H1 (cell line): ENCODE results near the gene POU2F2. TPM values are rescaled to one million over a fixed set of nuclear protein-coding genes. Genes with fewer than 3 reads are reported as not detected.

ENCODE experiments used
- CBX5 ChIP-seq: fragments of 300-800, 300-1000 bp; sonication (generic); IDR thresholded peaks from 2 replicates; pipeline ENCODE4 v1.7.1; 2016; ENCODE audit warnings: antibody characterized with exemption, low read length, low read depth
- GABPA ChIP-seq: IDR thresholded peaks from 2 replicates; pipeline ENCODE4 v1.6.1; 2011; ENCODE audit warnings: mild to moderate bottlenecking, low read length, moderate library complexity, borderline replicate concordance; ENCODE audit not compliant: insufficient read depth
- KDM1A ChIP-seq: fragments of 200-600, 300-600 bp; sonication (generic); IDR thresholded peaks from 2 replicates; pipeline ENCODE4 v1.7.1; 2016; ENCODE audit warnings: mild to moderate bottlenecking, low read length, borderline replicate concordance
- TCF12 ChIP-seq: IDR thresholded peaks from 2 replicates; pipeline ENCODE4 v1.6.1; 2011; ENCODE audit warnings: low read depth, mild to moderate bottlenecking, low read length
- polyA plus RNA-seq, 7 experiments: library from polyadenylated mRNA; depleted of rRNA in 3 of 7; stranded (reverse) in 5 of 7; unstranded in 2 of 7; fragments of >200 nt in 5 of 7; fragments of 200-250 nt in 2 of 7; gene quantifications; 1 replicate in 5 of 7; 2 replicates in 1 of 7; 4 replicates in 1 of 7; pipeline versions ENCODE4 v1.2.1 to v1.2.3, GENCODE V29; 2011 to 2013; ENCODE audit warnings: missing spikeins in 2 of 7, mixed read lengths in 2 of 7
- total RNA-seq: library from RNA; stranded (reverse); fragmentation: NEBNext Ultra II Directional; extraction: Animal tissue kit (Norgen Biotek cat#: 25700); gene quantifications from 2 replicates; pipeline ENCODE4 v1.2.1, GENCODE V29; 2021

POU2F2 gene
- total and polyA plus RNA-seq, 2 of the 8 experiments (the other 6 are each of a cell fraction or from before 2014, with no cell fraction given) = 5.0 to 6.1 TPM

GRCh38 chr19:42091300-42091699, 40.9 kb downstream of the POU2F2 start (continued):
- TF ChIP-seq CBX5 (no peak), TCF12 (no peak), KDM1A (no peak), GABPA (no peak)
- TF ChIP-seq, all 59 proteins: peak for 0
